CD4-positive, alpha-beta T cell (primary cell): Measurements from ENCODE around the gene TUBGCP2. TPM values are rescaled to one million over a fixed set of nuclear protein-coding genes. Genes with fewer than 3 reads are reported as not detected.

ENCODE experiments used
- ATAC-seq: fragments of 200-7000 bp; cut with Tn5 transposase; one replicate; pipeline ENCODE4 v1.10.0; 2022; ENCODE audit warnings: mild to moderate bottlenecking; ENCODE audit not compliant: poor library complexity
- CTCF ChIA-PET: fragments of 350-600 bp; sonication (Branson Sonifier 250); formaldehyde crosslinking; loops from one replicate; lab custom pipeline; 2021; ENCODE audit warnings: antibody characterized with exemption, inconsistent platforms; lab: Charles Lee
- POLR2A ChIA-PET: fragments of 350-600 bp; sonication (Branson Sonifier 250); formaldehyde crosslinking; loops from one replicate; lab custom pipeline; 2021; ENCODE audit warnings: antibody characterized with exemption, inconsistent platforms; lab: Charles Lee
- DNase-seq, 14 experiments: peaks; one replicate each; pipeline ENCODE4 v3.0.0-alpha.2; 2013 to 2020; ENCODE audit warnings: mixed read lengths in 2 of 14
- H3K27ac ChIP-seq, 2 donors: one replicate each; pipeline versions ENCODE4 v1.5.1 to v1.7.0; 2013; ENCODE audit warnings: low read length in 2 of 2, low read depth in 1 of 2, mild to moderate bottlenecking in 1 of 2
- H3K27me3 ChIP-seq, 2 experiments: 1 replicate in 1 of 2; 2 replicates in 1 of 2; pipeline versions ENCODE4 v1.6.1 to v1.7.0; 2013; ENCODE audit warnings: low read length in 2 of 2, control low read depth in 1 of 2, mild to moderate bottlenecking in 1 of 2, moderate library complexity in 1 of 2; ENCODE audit not compliant: insufficient read depth in 2 of 2, control insufficient read depth in 1 of 2
- H3K36me3 ChIP-seq: one replicate; pipeline ENCODE4 v1.6.1; 2013; ENCODE audit warnings: low read length, control low read depth; ENCODE audit not compliant: insufficient read depth
- H3K4me1 ChIP-seq: one replicate; pipeline ENCODE4 v1.6.1; 2013; ENCODE audit warnings: low read length, control low read depth; ENCODE audit not compliant: insufficient read depth
- H3K4me3 ChIP-seq: one replicate; pipeline ENCODE4 v1.5.1; 2013; ENCODE audit warnings: mild to moderate bottlenecking, low read length, moderate library complexity
- H3K9me3 ChIP-seq, 2 experiments: 1 replicate in 1 of 2; 2 replicates in 1 of 2; pipeline versions ENCODE4 v1.6.1 to v1.7.0; 2013; ENCODE audit warnings: low read length in 2 of 2, mild to moderate bottlenecking in 2 of 2, control low read depth in 1 of 2, moderate library complexity in 1 of 2; ENCODE audit not compliant: control insufficient read depth in 1 of 2, insufficient read depth in 1 of 2
- H3K27ac Mint-ChIP-seq: one replicate; pipeline ENCODE4 v1.8.0; 2020; ENCODE audit warnings: mixed read lengths
- H3K27me3 Mint-ChIP-seq: one replicate; pipeline ENCODE4 v1.8.0; 2021; ENCODE audit warnings: mixed read lengths
- H3K36me3 Mint-ChIP-seq: one replicate; pipeline ENCODE4 v1.8.0; 2021; ENCODE audit warnings: low read depth, mixed read lengths
- H3K4me1 Mint-ChIP-seq: one replicate; pipeline ENCODE4 v1.8.0; 2021; ENCODE audit warnings: low read depth, mixed read lengths
- H3K4me3 Mint-ChIP-seq: one replicate; pipeline ENCODE4 v1.8.0; 2020; ENCODE audit warnings: mild to moderate bottlenecking, mixed read lengths
- H3K9me3 Mint-ChIP-seq: one replicate; pipeline ENCODE4 v1.8.0; 2020; ENCODE audit warnings: mixed read lengths
- CTCF ChIP-seq: fragments of 200-600 bp; IDR thresholded peaks from one replicate; pipeline ENCODE4 v1.8.0; 2022; ENCODE audit warnings: antibody characterized with exemption, mild to moderate bottlenecking
- intact Hi-C, 2 experiments: fragments of 100-400 bp; cut with DNase I in 1 of 2; cut with micrococcal nuclease in 1 of 2; formaldehyde crosslinking; loops; one replicate each; pipeline versions ENCODE4 v1.15.1 to v1.9.0; 2023 to 2025; cut with DNase I, micrococcal nuclease
- polyA plus RNA-seq, 2 donors: library from polyadenylated mRNA; unstranded; fragments of 120-200 nt; gene quantifications; one replicate each; pipeline ENCODE4 v1.2.1, GENCODE V29; 2013
- total RNA-seq, 174 experiments: library from RNA in 2 of 174; stranded (reverse) in 2 of 174; gene quantifications; one replicate each; pipeline ENCODE4 v1.2.3 and lab custom pipeline; 2021 to 2026

The TUBGCP2 gene
- total RNA-seq (10 to 100 TPM; 89.3 to 94.2 TPM), total RNA-seq (lab: John Stamatoyannopoulos, UW) (38.6 to 160 (median 120) reads per million in 172 experiments)
- 36.2 TPM for polyA plus RNA-seq (2013, experiment 1 of 2)
- 49.5 TPM for polyA plus RNA-seq (2013, experiment 2 of 2)

- H3K36me3 ChIP-seq = peaks cover 47% of the 10 kb centered on the region
- peak within 1 kb of the TSS; percentile 99 for H3K4me3 Mint-ChIP-seq
- intact Hi-C loops = loop anchor here (1.0 to 5.0 kb wide), 4 partner anchors 47 to 64 kb away; partner anchors contain the start of genes ECHS1 (in 2 of the 2) and FUOM (in 1 of the 2)
- H3K27me3 ChIP-seq = no peaks in the 10 kb centered on the region
- no peak for TF ChIP-seq CTCF
- H3K27me3 Mint-ChIP-seq = peaks cover 7% of the 10 kb centered on the region
- H3K4me1 Mint-ChIP-seq = peaks cover 26% of the 10 kb centered on the region
- ATAC-seq (peak; percentile 49), DNase-seq (peak; percentile 81 to 95 (median 86))
- peaks cover 0 to 9% of the 10 kb centered on the region in 2 experiments for H3K9me3 ChIP-seq
- H3K4me1 ChIP-seq = peaks cover 40% of the 10 kb centered on the region
- H3K4me3 ChIP-seq = peak within 1 kb of the TSS; percentile 78
- peaks cover 57% of the 10 kb centered on the region for H3K36me3 Mint-ChIP-seq
- H3K9me3 Mint-ChIP-seq = no peaks in the 10 kb centered on the region
- H3K27ac ChIP-seq = peak within 1 kb of the TSS; percentile 96 to 99
- ChIA-PET POLR2A (interaction anchor here (0.9 to 1.5 kb wide), 8 partner anchors 27 to 81 kb away, joined by 3 to 7 read pairs (median 4); partner anchors contain the start of genes ADAM8 and CALY), CTCF (interaction anchor here (0.8 to 1.9 kb wide), 13 partner anchors 9 to 208 kb away, joined by 3 to 20 read pairs (median 4); partner anchors contain the start of genes ADAM8 and FUOM)
- H3K27ac Mint-ChIP-seq = peak within 1 kb of the TSS; percentile 99
Observed at GRCh38 chr10:133308421-133309099, at the start of gene TUBGCP2, which contains the start of gene ZNF511. TUBGCP2 (minus strand) TSS chr10:133308872; CDS start chr10:133302941, 5,931 bp downstream. ZNF511 (plus strand) TSS chr10:133308914; CDS start chr10:133308944, 30 bp downstream.

- DNase-seq (peak; percentile 51 to 88 (median 66)), ATAC-seq (peak; percentile 91)
- no peaks in the 10 kb centered on the region for H3K9me3 Mint-ChIP-seq
- Histone ChIP-seq H3K36me3 (no peaks in the 10 kb centered on the region), H3K4me3 (peak within 1 kb of the TSS; percentile 63), H3K27ac (peak within 1 kb of the TSS in 1 of 2 donors; percentile 29), H3K9me3 (peaks cover 0 to 6% of the 10 kb centered on the region in 2 experiments), H3K4me1 (peaks cover 22% of the 10 kb centered on the region), H3K27me3 (no peaks in the 10 kb centered on the region)
- peak within 1 kb of the TSS; percentile 83 for H3K4me3 Mint-ChIP-seq
- H3K27me3 Mint-ChIP-seq = no peaks in the 10 kb centered on the region
- CTCF ChIA-PET = interaction anchor here (1.4 to 3.4 kb wide), 2 partner anchors 28 to 49 kb away, joined by 3 to 12 read pairs; no protein-coding TSS in a partner anchor
- TF ChIP-seq CTCF = no peak
- H3K36me3 Mint-ChIP-seq = peaks cover 12% of the 10 kb centered on the region
- intact Hi-C loops = loop anchor here (1.0 to 2.0 kb wide), 4 partner anchors 15 to 48 kb away; partner anchors contain the start of genes CALY (in 2 of the 2) and MTG1 (in 1 of the 2)
- H3K27ac Mint-ChIP-seq = peak within 1 kb of the TSS; percentile 53
- H3K4me1 Mint-ChIP-seq = no peaks in the 10 kb centered on the region
- POLR2A ChIA-PET = interaction anchor here (0.7 to 1.8 kb wide), 5 partner anchors 16 to 93 kb away, joined by 3 to 8 read pairs (median 3); partner anchors contain the start of genes CALY and ECHS1
Observed at GRCh38 chr10:133357285-133358161, 48.9 kb upstream of the TUBGCP2 start, which contains the start of gene FUOM. FUOM (minus strand) TSS chr10:133358019; CDS start chr10:133358007, 12 bp downstream.
